H1 (cell line): ENCODE results near the gene MYOM1. TPM values are rescaled to one million over a fixed set of nuclear protein-coding genes. Genes with fewer than 3 reads are reported as not detected.

Experiments
- CHD1 ChIP-seq: IDR thresholded peaks from 2 replicates; pipeline ENCODE4 v1.6.1; 2012; ENCODE audit warnings: low read depth, low read length, improper control_type of control experiment
- CHD7 ChIP-seq: fragments of 300-600 bp; sonication (generic); IDR thresholded peaks from 2 replicates; pipeline ENCODE4 v1.7.1; 2012; ENCODE audit warnings: low read length, moderate library complexity, mild to moderate bottlenecking, inconsistent platforms; ENCODE audit not compliant: insufficient replicate concordance
- SAP30 ChIP-seq: fragments of 300-600 bp; sonication (generic); IDR thresholded peaks from 2 replicates; pipeline ENCODE4 v1.7.1; 2012; ENCODE audit warnings: low read length, moderate library complexity, mild to moderate bottlenecking, inconsistent platforms; ENCODE audit not compliant: insufficient read depth, insufficient replicate concordance
- polyA plus RNA-seq, 7 experiments: library from polyadenylated mRNA; depleted of rRNA in 3 of 7; stranded (reverse) in 5 of 7; unstranded in 2 of 7; fragments of >200 nt in 5 of 7; fragments of 200-250 nt in 2 of 7; gene quantifications; 1 replicate in 5 of 7; 2 replicates in 1 of 7; 4 replicates in 1 of 7; pipeline versions ENCODE4 v1.2.1 to v1.2.3, GENCODE V29; 2011 to 2013; ENCODE audit warnings: missing spikeins in 2 of 7, mixed read lengths in 2 of 7
- total RNA-seq: library from RNA; stranded (reverse); fragmentation: NEBNext Ultra II Directional; extraction: Animal tissue kit (Norgen Biotek cat#: 25700); gene quantifications from 2 replicates; pipeline ENCODE4 v1.2.1, GENCODE V29; 2021

The MYOM1 gene
- total and polyA plus RNA-seq, 2 of the 8 experiments (the other 6 are each of a cell fraction or from before 2014, with no cell fraction given): 0.06 to 0.32 TPM

- TF ChIP-seq CHD7 (no peak), SAP30 (no peak), CHD1 (no peak)
Observed at GRCh38 chr18:3233004-3233403, 13.2 kb upstream of the MYOM1 start (continued).
